HT-29 (cell line): ENCODE measurements around the gene SLC25A43. TPM values are rescaled to one million over a fixed set of nuclear protein-coding genes. Genes with fewer than 3 reads are reported as not detected.
"Not testable (repeated sequence)": the region's sequence is repeated elsewhere in the genome, so short reads cannot be mapped to it uniquely, and the experiment has no call there.

Source experiments
- DNase-seq: peaks from one replicate; pipeline ENCODE4 v3.0.0-alpha.2; 2015; ENCODE audit warnings: low spot score
- total RNA-seq: library from RNA; depleted of rRNA; stranded (reverse); fragments of >200 nt; shearing (Covaris generic); gene quantifications from 2 replicates; pipeline ENCODE4 v1.2.3, GENCODE V29; 2014

SLC25A43 gene
- total RNA-seq, 1 experiment from 2014 or later: 9.0 TPM

- no peak for DNase-seq
Observed at GRCh38 chrX:119407681-119408080, 8.5 kb downstream of the SLC25A43 start.

GRCh38 chrX:119410027-119410819 lies 11.1 kb downstream of the SLC25A43 start:
- peak; percentile 70 for DNase-seq

- DNase-seq: no peak
Observed at GRCh38 chrX:119410854-119411253, 11.7 kb downstream of the SLC25A43 start.

GRCh38 chrX:119411959-119412358 lies 12.8 kb downstream of the SLC25A43 start:
- DNase-seq: no peak

GRCh38 chrX:119417376-119417775 lies 18.2 kb downstream of the SLC25A43 start:
- DNase-seq: no peak

- DNase-seq: peak; percentile 49
Observed at GRCh38 chrX:119417842-119418241, 18.7 kb downstream of the SLC25A43 start.

- DNase-seq: no peak
Observed at GRCh38 chrX:119419146-119419545, 20.0 kb downstream of the SLC25A43 start.

- DNase-seq: no peak
Observed at GRCh38 chrX:119419898-119420297, 20.8 kb downstream of the SLC25A43 start.

GRCh38 chrX:119421016-119421705 lies 22.0 kb downstream of the SLC25A43 start:
- no peak for DNase-seq

GRCh38 chrX:119423631-119424030 lies 24.5 kb downstream of the SLC25A43 start:
- no peak for DNase-seq

GRCh38 chrX:119424999-119425398 lies 25.9 kb downstream of the SLC25A43 start:
- DNase-seq: no peak

GRCh38 chrX:119427024-119427794 lies 28.1 kb downstream of the SLC25A43 start:
- no peak for DNase-seq

GRCh38 chrX:119427795-119428185 lies 28.7 kb downstream of the SLC25A43 start:
- DNase-seq: no peak

GRCh38 chrX:119429471-119429870 lies 30.3 kb downstream of the SLC25A43 start:
- no peak for DNase-seq

- DNase-seq: not testable (repeated sequence)
Observed at GRCh38 chrX:119441295-119441694, 42.2 kb downstream of the SLC25A43 start.

GRCh38 chrX:119442286-119442685 lies 43.1 kb downstream of the SLC25A43 start:
- no peak for DNase-seq

- no peak for DNase-seq
Observed at GRCh38 chrX:119453202-119453601, 54.1 kb downstream of the SLC25A43 start.

- DNase-seq: peak; percentile 7
Observed at GRCh38 chrX:119455264-119455663, 56.1 kb downstream of the SLC25A43 start.

GRCh38 chrX:119459181-119459580 lies 60.0 kb downstream of the SLC25A43 start:
- no peak for DNase-seq

GRCh38 chrX:119465555-119465954 lies 66.4 kb downstream of the SLC25A43 start:
- no peak for DNase-seq

GRCh38 chrX:119466970-119467369 lies 67.8 kb downstream of the SLC25A43 start:
- DNase-seq: no peak

GRCh38 chrX:119467433-119467832 lies 68.3 kb downstream of the SLC25A43 start:
- DNase-seq: no peak
